K562 (cell line): ENCODE results near the gene TMEM30A. TPM values are rescaled to one million over a fixed set of nuclear protein-coding genes. Genes with fewer than 3 reads are reported as not detected.

Source experiments
- CEBPB ChIP-seq: fragments of 450-650 bp; IDR thresholded peaks from 2 replicates; pipeline ENCODE4 v1.6.1; 2016; ENCODE audit warnings: missing genetic modification characterization, missing compliant biosample characterization
- FOSL1 ChIP-seq: fragments of 200-800 bp; sonication (Bioruptor generic); conservative IDR thresholded peaks from 2 replicates; pipeline ENCODE4 v1.6.1; 2016; ENCODE audit warnings: missing genetic modification characterization, missing compliant biosample characterization
- FOXJ3 ChIP-seq: sonication (generic); formaldehyde crosslinking; IDR thresholded peaks from 2 replicates; pipeline ENCODE4 v1.4.0; 2020; ENCODE audit warnings: mild to moderate bottlenecking, missing genetic modification reagents
- MIER1 ChIP-seq: fragments of 450-650 bp; IDR thresholded peaks from 2 replicates; pipeline ENCODE4 v1.6.1; 2016; ENCODE audit warnings: antibody characterized with exemption, mild to moderate bottlenecking, low read depth
- NEUROD1 ChIP-seq: fragments of 150-350 bp; IDR thresholded peaks from 2 replicates; pipeline ENCODE4 v1.6.1; 2014; ENCODE audit warnings: borderline replicate concordance, low read length, low read depth; ENCODE audit not compliant: partially characterized antibody
- SAP30 ChIP-seq: fragments of 200-600 bp; sonication (generic); IDR thresholded peaks from 2 replicates; pipeline ENCODE4 v1.6.1; 2012; ENCODE audit warnings: borderline replicate concordance, low read depth, mild to moderate bottlenecking, moderate library complexity, low read length, control low read depth, inconsistent platforms; ENCODE audit not compliant: insufficient read depth, poor library complexity, severe bottlenecking
- SP1 ChIP-seq: sonication (generic); formaldehyde crosslinking; IDR thresholded peaks from 2 replicates; pipeline ENCODE4 v1.8.1; 2022; ENCODE audit warnings: mild to moderate bottlenecking, missing genetic modification reagents
- TEAD4 ChIP-seq, 2 experiments: sonication (generic) in 1 of 2; formaldehyde crosslinking in 1 of 2; IDR thresholded peaks; 2 replicates each; pipeline versions ENCODE4 v1.6.1 to v1.8.0; 2012 to 2022; ENCODE audit warnings: borderline replicate concordance in 1 of 2, inconsistent platforms in 1 of 2, low read length in 1 of 2, mild to moderate bottlenecking in 1 of 2, missing genetic modification reagents in 1 of 2
- ZNF23 ChIP-seq: fragments of 250-450 bp; sonication (Bioruptor Pico); IDR thresholded peaks from 2 replicates; pipeline ENCODE4 v1.4.0; 2020; ENCODE audit warnings: mild to moderate bottlenecking
- polyA plus RNA-seq, 8 experiments: library from polyadenylated mRNA; depleted of rRNA in 4 of 8; stranded (reverse) in 5 of 8; unstranded in 3 of 8; fragments of >200 nt; fragmentation: Nextera tagmentation in 2 of 8; fragmentation: Illumina TruSeq in 1 of 8; extraction: Ambion mirVana in 2 of 8; extraction: Trizol in 1 of 8; gene quantifications; 2 replicates each; pipeline versions ENCODE4 v1.2.1 to v1.2.3, GENCODE V29; 2011 to 2014; ENCODE audit warnings: inconsistent platforms in 1 of 8, missing spikeins in 1 of 8
- total RNA-seq, 7 experiments: library from RNA; depleted of rRNA in 6 of 7; stranded (reverse); fragments of >200 nt in 6 of 7; fragmentation: Illumina TruSeq in 2 of 7; extraction: Trizol in 2 of 7; gene quantifications; 2 replicates each; pipeline versions ENCODE4 v1.2.1 to v1.2.3, GENCODE V29; 2011 to 2021; ENCODE audit warnings: low replicate concordance in 1 of 7
- TF ChIP-seq, protein P1 (sequence below): fragments of 450-650 bp; IDR thresholded peaks from 2 replicates; pipeline ENCODE4 v1.6.1; 2014; ENCODE audit warnings: low read depth, mild to moderate bottlenecking, moderate library complexity, borderline replicate concordance
- TF ChIP-seq, protein P2 (sequence below): fragments of 450-650 bp; IDR thresholded peaks from 2 replicates; pipeline ENCODE4 v1.6.1; 2018; ENCODE audit not compliant: partially characterized antibody
- TF ChIP-seq, protein P3 (sequence below): fragments of 250-450 bp; sonication (Bioruptor Pico); IDR thresholded peaks from 2 replicates; pipeline ENCODE4 v1.4.0; 2020; ENCODE audit warnings: mild to moderate bottlenecking
- TF ChIP-seq, protein P4 (sequence below): fragments of 450-650 bp; IDR thresholded peaks from 2 replicates; pipeline ENCODE4 v1.6.1; 2016; ENCODE audit warnings: mild to moderate bottlenecking
- TF ChIP-seq, protein P5 (sequence below): fragments of 200-400 bp; formaldehyde crosslinking; IDR thresholded peaks from 2 replicates; pipeline ENCODE4 v1.6.1; 2017; ENCODE audit warnings: mild to moderate bottlenecking, low read depth, low read length, moderate library complexity

TMEM30A gene
- total and polyA plus RNA-seq, 9 of the 15 experiments (the other 6 are each of a cell fraction or from before 2014, with no cell fraction given) = 6.5 to 31.2 (median 16.3) TPM

DNA sequence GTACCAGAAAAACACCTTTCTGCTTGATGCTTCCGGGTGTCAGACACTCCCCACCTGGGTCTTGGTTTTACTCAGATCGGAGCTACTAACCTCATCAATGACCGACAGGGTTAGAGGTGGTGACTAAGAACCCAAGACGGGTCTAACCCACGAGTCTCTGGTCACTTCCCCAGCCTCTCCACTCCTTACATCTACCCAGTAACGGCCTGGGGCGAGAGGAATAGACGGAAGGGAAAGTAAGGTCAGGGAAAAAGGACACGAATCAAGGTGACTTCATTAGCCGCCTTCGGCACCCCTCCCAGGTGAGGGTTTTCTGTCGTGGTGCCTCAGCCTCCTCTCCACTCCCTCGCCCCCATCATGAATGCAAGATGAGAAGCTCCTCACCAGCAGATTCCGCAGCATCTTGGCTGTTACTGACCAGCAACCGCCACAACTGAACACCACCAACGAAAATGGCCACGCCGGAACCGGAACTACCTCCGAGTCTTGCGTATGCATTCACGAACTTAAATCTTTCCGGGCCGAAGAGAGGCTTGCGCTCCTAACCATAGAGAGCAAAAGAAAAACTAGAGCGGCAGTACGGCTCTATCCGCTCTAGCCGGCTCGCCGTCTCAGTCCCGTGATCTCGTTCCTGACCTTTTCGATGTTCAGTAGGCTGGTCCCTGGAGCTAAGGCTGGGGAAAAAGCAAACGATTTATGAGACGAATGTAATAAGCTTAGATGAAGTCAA is 41.1 kb downstream of the TMEM30A start, which contains the start of gene COX7A2 (continued):
- TF ChIP-seq, protein P1, sequence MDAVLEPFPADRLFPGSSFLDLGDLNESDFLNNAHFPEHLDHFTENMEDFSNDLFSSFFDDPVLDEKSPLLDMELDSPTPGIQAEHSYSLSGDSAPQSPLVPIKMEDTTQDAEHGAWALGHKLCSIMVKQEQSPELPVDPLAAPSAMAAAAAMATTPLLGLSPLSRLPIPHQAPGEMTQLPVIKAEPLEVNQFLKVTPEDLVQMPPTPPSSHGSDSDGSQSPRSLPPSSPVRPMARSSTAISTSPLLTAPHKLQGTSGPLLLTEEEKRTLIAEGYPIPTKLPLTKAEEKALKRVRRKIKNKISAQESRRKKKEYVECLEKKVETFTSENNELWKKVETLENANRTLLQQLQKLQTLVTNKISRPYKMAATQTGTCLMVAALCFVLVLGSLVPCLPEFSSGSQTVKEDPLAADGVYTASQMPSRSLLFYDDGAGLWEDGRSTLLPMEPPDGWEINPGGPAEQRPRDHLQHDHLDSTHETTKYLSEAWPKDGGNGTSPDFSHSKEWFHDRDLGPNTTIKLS = peak; percentile 86; the same call in 1 of the 2 replicates
- TF ChIP-seq ZNF23 = no peak
- TF ChIP-seq, protein P2, sequence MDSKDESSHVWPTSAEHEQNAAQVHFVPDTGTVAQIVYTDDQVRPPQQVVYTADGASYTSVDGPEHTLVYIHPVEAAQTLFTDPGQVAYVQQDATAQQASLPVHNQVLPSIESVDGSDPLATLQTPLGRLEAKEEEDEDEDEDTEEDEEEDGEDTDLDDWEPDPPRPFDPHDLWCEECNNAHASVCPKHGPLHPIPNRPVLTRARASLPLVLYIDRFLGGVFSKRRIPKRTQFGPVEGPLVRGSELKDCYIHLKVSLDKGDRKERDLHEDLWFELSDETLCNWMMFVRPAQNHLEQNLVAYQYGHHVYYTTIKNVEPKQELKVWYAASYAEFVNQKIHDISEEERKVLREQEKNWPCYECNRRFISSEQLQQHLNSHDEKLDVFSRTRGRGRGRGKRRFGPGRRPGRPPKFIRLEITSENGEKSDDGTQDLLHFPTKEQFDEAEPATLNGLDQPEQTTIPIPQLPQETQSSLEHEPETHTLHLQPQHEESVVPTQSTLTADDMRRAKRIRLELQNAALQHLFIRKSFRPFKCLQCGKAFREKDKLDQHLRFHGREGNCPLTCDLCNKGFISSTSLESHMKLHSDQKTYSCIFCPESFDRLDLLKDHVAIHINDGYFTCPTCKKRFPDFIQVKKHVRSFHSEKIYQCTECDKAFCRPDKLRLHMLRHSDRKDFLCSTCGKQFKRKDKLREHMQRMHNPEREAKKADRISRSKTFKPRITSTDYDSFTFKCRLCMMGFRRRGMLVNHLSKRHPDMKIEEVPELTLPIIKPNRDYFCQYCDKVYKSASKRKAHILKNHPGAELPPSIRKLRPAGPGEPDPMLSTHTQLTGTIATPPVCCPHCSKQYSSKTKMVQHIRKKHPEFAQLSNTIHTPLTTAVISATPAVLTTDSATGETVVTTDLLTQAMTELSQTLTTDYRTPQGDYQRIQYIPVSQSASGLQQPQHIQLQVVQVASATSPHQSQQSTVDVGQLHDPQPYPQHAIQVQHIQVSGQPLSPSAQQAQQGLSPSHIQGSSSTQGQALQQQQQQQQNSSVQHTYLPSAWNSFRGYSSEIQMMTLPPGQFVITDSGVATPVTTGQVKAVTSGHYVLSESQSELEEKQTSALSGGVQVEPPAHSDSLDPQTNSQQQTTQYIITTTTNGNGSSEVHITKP = peak; percentile 52
- peak; percentile 49 for TF ChIP-seq SAP30
- peak; percentile 54; the same call in 1 of the 2 replicates for TF ChIP-seq SP1 (CRISPR knock-in tag)
- TF ChIP-seq, protein P3, sequence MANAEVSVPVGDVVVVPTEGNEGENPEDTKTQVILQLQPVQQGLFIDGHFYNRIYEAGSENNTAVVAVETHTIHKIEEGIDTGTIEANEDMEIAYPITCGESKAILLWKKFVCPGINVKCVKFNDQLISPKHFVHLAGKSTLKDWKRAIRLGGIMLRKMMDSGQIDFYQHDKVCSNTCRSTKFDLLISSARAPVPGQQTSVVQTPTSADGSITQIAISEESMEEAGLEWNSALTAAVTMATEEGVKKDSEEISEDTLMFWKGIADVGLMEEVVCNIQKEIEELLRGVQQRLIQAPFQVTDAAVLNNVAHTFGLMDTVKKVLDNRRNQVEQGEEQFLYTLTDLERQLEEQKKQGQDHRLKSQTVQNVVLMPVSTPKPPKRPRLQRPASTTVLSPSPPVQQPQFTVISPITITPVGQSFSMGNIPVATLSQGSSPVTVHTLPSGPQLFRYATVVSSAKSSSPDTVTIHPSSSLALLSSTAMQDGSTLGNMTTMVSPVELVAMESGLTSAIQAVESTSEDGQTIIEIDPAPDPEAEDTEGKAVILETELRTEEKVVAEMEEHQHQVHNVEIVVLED = peak; percentile 83
- no peak for TF ChIP-seq FOXJ3 (CRISPR knock-in tag)
- TF ChIP-seq, protein P4, sequence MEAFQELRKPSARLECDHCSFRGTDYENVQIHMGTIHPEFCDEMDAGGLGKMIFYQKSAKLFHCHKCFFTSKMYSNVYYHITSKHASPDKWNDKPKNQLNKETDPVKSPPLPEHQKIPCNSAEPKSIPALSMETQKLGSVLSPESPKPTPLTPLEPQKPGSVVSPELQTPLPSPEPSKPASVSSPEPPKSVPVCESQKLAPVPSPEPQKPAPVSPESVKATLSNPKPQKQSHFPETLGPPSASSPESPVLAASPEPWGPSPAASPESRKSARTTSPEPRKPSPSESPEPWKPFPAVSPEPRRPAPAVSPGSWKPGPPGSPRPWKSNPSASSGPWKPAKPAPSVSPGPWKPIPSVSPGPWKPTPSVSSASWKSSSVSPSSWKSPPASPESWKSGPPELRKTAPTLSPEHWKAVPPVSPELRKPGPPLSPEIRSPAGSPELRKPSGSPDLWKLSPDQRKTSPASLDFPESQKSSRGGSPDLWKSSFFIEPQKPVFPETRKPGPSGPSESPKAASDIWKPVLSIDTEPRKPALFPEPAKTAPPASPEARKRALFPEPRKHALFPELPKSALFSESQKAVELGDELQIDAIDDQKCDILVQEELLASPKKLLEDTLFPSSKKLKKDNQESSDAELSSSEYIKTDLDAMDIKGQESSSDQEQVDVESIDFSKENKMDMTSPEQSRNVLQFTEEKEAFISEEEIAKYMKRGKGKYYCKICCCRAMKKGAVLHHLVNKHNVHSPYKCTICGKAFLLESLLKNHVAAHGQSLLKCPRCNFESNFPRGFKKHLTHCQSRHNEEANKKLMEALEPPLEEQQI = peak; percentile 98
- TF ChIP-seq, protein P5, sequence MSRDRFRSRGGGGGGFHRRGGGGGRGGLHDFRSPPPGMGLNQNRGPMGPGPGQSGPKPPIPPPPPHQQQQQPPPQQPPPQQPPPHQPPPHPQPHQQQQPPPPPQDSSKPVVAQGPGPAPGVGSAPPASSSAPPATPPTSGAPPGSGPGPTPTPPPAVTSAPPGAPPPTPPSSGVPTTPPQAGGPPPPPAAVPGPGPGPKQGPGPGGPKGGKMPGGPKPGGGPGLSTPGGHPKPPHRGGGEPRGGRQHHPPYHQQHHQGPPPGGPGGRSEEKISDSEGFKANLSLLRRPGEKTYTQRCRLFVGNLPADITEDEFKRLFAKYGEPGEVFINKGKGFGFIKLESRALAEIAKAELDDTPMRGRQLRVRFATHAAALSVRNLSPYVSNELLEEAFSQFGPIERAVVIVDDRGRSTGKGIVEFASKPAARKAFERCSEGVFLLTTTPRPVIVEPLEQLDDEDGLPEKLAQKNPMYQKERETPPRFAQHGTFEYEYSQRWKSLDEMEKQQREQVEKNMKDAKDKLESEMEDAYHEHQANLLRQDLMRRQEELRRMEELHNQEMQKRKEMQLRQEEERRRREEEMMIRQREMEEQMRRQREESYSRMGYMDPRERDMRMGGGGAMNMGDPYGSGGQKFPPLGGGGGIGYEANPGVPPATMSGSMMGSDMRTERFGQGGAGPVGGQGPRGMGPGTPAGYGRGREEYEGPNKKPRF = no peak
- TF ChIP-seq NEUROD1 = peak; percentile 13
- TF ChIP-seq FOSL1 (tag) = peak; percentile 54
- TF ChIP-seq MIER1 = no peak
- peak; percentile 47 for TF ChIP-seq TEAD4 (IDR thresholded peaks at IDR 0.05; ENCODE audit: low read length)
- TF ChIP-seq TEAD4 (CRISPR knock-in tag; IDR thresholded peaks at IDR 0.05; ENCODE audit: borderline replicate concordance) = no peak
- peak; percentile 74 for TF ChIP-seq CEBPB (tag)
